Activated CD4-positive, alpha-beta T cell treated with anti-CD3 and anti-CD28 coated beads, Interleukin-2, amount 10 ng/mL, durations not matched to agents 24 days and 14 days (primary cell): ENCODE measurements around the gene KCTD11. TPM values are rescaled to one million over a fixed set of nuclear protein-coding genes. Genes with fewer than 3 reads are reported as not detected.
"Not testable (repeated sequence)": the region's sequence is repeated elsewhere in the genome, so short reads cannot be mapped to it uniquely, and the experiment has no call there.

Experiments
- DNase-seq: peaks from one replicate; pipeline ENCODE4 v3.0.0; 2022
- H3K27ac Mint-ChIP-seq: one replicate; pipeline ENCODE4 v1.8.0; 2022; ENCODE audit warnings: mild to moderate bottlenecking, mixed read lengths
- H3K27me3 Mint-ChIP-seq: one replicate; pipeline ENCODE4 v1.8.0; 2022; ENCODE audit warnings: mixed read lengths
- H3K36me3 Mint-ChIP-seq: one replicate; pipeline ENCODE4 v1.8.0; 2022; ENCODE audit warnings: low read depth, mild to moderate bottlenecking, mixed read lengths
- H3K4me1 Mint-ChIP-seq: one replicate; pipeline ENCODE4 v1.8.0; 2021; ENCODE audit warnings: mixed read lengths
- H3K4me3 Mint-ChIP-seq: one replicate; pipeline ENCODE4 v1.8.0; 2022; ENCODE audit warnings: mild to moderate bottlenecking, moderate library complexity, mixed read lengths
- H3K9me3 Mint-ChIP-seq: one replicate; pipeline ENCODE4 v1.8.0; 2021; ENCODE audit warnings: mixed read lengths
- intact Hi-C: fragments of 100-400 bp; cut with micrococcal nuclease; formaldehyde crosslinking; loops from one replicate; pipeline ENCODE4 v1.15.1; 2023
- total RNA-seq: library from RNA; stranded (reverse); gene quantifications from 2 replicates; pipeline ENCODE4 v1.2.3, GENCODE V29; 2022

KCTD11 gene
- total RNA-seq, 1 donor from 2014 or later: 7.6 TPM

DNA sequence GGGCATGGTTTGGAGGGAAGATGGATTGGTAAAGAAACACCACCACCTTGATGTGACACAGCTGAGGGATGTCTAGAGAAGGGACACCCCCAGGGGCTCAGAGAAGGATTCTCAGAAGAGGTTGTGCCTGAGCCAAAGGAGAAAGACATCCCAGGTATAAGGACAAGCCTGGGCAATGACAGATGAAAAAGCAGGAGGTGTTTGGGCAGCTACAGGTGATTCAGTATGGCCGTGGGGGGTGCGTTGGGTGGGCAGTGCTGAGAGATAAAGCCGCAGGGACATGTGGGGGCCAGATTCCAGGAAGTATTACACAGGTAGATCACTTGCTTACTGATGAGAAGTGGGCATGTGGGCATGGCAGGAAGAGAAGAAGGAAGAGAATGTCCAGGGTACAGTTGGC, 9.9 kb downstream of the KCTD11 start:
- intact Hi-C loops: no loop called here
- Mint-ChIP-seq H3K9me3 (no peaks in the 10 kb centered on the region), H3K4me1 (peaks cover 2% of the 10 kb centered on the region), H3K4me3 (no peak overlapping the region), H3K27ac (no peak overlapping the region), H3K27me3 (no peaks in the 10 kb centered on the region), H3K36me3 (no peaks in the 10 kb centered on the region)
- no peak for DNase-seq

DNA sequence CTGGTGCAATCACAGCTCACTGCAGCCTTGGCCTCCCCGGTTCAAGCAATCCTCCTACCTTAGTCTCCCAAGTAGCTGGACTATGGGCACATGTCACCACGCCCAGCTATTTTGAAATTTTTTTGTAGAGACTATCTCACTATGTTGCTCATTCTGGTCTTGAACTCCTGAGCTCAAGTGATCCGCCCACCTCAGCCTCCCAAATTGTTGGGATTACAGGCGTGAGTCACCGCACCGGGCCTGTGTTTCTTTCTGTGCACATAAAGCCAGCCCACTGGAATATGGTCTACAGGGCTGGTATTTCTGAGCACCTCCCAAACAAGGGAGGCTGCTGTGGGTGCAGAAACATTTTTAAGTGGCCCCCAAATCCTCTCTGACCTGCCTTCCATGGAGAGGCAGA, 11.3 kb downstream of the KCTD11 start:
- no peak for DNase-seq
- H3K4me3 Mint-ChIP-seq: no peak overlapping the region
- H3K27ac Mint-ChIP-seq: no peak overlapping the region
- H3K36me3 Mint-ChIP-seq: no peaks in the 10 kb centered on the region
- intact Hi-C loops: no loop called here
- peaks cover 2% of the 10 kb centered on the region for H3K27me3 Mint-ChIP-seq
- H3K4me1 Mint-ChIP-seq: peaks cover 2% of the 10 kb centered on the region
- H3K9me3 Mint-ChIP-seq: no peaks in the 10 kb centered on the region

DNA sequence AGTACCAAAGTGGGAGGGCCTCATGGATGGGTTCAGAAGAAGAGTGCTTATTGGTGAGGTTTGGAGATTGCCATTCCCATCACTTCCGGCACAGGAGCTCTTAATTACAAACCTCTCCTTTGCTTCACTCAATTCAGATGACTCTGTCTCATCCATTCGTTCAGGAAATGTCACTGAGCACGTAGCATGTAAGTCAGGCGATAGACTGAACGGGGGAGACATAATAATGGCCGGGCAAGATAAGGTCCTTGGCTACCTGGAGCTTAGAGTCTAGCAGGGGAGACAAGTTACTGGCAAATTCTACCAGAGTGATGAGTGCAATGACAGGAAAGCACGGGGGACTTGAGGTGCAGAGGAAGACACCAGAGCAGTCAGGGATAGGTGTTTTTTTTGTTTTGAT, 14.0 kb downstream of the KCTD11 start:
- H3K9me3 Mint-ChIP-seq, H3K27ac Mint-ChIP-seq, DNase-seq, H3K4me3 Mint-ChIP-seq, intact Hi-C loops, H3K4me1 Mint-ChIP-seq, H3K36me3 Mint-ChIP-seq: not testable (repeated sequence)
- H3K27me3 Mint-ChIP-seq: peaks cover 10% of the 10 kb centered on the region

DNA sequence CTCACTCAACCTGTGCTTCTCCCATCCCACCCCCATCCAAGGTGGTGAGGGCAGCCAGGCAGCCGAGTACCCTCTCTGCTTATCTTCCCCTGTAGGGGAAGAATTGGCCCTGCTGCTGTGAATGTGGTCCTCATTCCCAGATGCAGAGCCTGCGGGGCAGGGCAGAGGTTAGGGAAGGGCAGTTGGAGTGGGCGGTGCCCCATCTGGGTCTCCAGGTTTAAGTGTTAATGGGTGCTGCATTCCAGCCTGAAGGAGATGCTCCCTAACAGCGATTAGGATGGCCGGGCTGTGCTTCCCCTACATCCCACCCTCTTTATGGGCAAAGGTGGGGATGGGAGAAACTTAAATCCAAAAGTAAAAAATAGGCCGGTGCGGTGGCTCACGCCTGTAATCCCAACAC, 15.1 kb downstream of the KCTD11 start:
- Mint-ChIP-seq H3K9me3 (no peaks in the 10 kb centered on the region), H3K27me3 (peaks cover 12% of the 10 kb centered on the region), H3K27ac (no peak overlapping the region), H3K4me3 (no peak overlapping the region), H3K36me3 (no peaks in the 10 kb centered on the region), H3K4me1 (peaks cover under 1% of the 10 kb centered on the region)
- DNase-seq: peak; percentile 49
- intact Hi-C loops: no loop called here

DNA sequence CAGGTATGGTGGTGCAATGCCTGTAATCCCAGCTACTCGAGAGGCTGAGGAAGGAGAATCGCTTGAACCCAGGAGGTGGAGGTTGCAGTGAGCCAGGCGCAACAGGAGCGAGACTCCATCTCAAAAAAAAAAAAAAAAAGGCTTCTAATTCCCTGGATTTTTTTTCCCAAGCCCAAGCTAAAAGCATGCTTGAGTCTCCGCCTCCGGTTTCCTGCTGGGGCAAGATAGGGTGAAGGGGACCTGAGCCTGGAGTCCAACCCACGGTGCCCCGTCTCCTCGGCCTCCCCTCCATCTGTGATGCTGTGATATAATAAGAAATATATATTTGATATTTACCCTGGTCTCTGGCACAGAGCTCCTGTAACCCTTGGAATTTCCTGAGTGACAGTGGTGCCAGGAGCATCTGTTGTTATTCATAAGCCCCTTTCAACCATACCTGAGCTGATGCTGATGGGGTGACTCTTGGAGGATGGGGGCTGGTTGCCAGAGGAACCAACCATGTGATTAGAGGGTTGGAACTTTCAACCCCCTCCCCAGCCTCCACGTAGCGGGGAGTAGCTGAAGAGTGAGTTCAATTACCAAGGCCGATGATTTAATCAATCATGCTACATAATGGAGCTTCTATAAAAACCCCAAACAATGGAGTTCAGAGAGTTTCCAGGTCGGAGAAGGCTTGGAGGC, 16.1 kb downstream of the KCTD11 start:
- Mint-ChIP-seq H3K4me1 (no peaks in the 10 kb centered on the region), H3K4me3 (no peak overlapping the region), H3K27ac (no peak overlapping the region), H3K27me3 (peaks cover 12% of the 10 kb centered on the region), H3K36me3 (no peaks in the 10 kb centered on the region), H3K9me3 (no peaks in the 10 kb centered on the region)
- no peak for DNase-seq
- intact Hi-C loops: no loop called here

DNA sequence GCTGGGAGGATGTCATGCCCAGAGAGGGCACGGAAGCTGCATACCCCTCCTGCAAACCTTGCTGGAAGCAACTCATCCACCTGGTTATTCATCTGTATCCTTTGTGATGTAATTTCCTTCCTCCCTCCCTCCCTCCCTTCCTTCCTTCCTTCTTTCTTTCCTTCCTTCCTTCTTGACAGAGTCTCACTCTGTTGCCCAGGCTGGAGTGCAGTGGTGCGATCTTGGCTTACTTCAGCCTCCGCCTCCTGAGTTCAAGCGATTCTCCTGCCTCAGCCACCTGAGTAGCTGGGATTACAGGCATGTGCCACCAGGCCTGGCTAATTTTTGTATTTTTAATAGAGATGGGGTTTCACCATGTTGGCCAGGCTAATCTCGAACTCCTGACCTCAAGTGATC, 16.6 kb downstream of the KCTD11 start:
- H3K36me3 Mint-ChIP-seq, H3K4me1 Mint-ChIP-seq, H3K4me3 Mint-ChIP-seq, intact Hi-C loops, H3K27ac Mint-ChIP-seq, H3K9me3 Mint-ChIP-seq, DNase-seq: not testable (repeated sequence)
- peaks cover 12% of the 10 kb centered on the region for H3K27me3 Mint-ChIP-seq

DNA sequence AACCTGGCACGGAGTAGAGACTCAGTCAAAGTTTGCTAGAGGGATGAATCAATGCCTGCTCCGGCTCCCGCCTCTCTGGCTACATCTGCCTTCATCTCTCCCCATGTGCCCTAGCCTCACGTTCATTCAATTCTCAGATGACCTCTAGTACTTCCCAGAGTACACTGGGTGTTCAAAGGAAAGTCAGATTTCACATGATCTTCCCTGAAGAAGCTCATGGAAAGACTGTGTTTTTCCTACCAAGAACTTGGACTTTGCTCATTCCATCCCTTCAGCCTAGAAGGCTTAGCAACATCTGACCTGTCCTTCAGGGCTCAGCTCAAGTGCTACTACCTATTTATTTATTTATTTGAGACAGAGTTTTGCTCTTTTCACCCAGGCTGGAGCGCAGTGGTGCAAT, 17.9 kb downstream of the KCTD11 start:
- intact Hi-C loops: no loop called here
- Mint-ChIP-seq H3K4me1 (no peaks in the 10 kb centered on the region), H3K36me3 (no peaks in the 10 kb centered on the region), H3K9me3 (no peaks in the 10 kb centered on the region), H3K4me3 (no peak overlapping the region), H3K27ac (no peak overlapping the region), H3K27me3 (peaks cover 14% of the 10 kb centered on the region)
- DNase-seq: no peak

DNA sequence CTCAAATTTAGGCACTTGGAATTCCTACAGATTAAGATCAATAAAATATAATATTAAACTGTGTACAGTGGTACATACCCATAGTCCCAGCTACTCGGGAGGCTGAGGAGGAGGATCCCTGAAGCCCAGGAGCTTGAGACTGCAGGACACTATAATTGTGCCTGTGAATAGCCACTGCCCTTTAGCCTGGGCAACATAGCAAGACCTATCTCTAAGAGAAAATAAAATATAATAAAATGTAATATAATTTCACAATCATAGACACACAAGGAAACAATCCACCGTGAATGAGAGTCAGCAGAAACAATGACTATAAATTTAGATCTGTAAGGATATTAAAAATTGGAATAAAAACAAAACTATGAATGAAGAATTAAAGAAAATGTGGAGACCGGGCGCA, 18.9 kb downstream of the KCTD11 start:
- intact Hi-C loops: no loop called here
- Mint-ChIP-seq H3K9me3 (no peaks in the 10 kb centered on the region), H3K36me3 (no peaks in the 10 kb centered on the region), H3K4me1 (no peaks in the 10 kb centered on the region), H3K27ac (no peak overlapping the region), H3K4me3 (no peak overlapping the region), H3K27me3 (peaks cover 14% of the 10 kb centered on the region)
- no peak for DNase-seq

DNA sequence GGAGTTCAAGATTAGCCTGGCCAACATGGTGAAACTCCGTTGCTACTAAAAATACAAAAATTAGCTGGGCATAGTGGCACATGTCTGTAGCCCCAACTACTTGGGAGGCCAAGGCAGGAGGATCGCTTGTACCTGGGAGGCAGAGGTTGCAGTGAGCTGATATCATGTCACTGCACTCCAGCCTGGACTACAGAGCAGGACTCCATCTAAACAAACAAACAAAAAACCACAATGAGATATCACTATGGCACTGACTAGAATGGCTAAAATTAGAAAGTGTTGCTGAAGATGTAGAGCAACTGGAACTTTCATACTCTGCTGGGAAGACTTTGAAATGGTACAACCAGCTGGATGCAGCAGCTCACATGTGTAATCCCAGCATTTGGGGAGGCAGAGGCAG, 22.4 kb downstream of the KCTD11 start:
- no peak overlapping the region for H3K4me3 Mint-ChIP-seq
- DNase-seq: no peak
- no peaks in the 10 kb centered on the region for H3K4me1 Mint-ChIP-seq
- peaks cover 5% of the 10 kb centered on the region for H3K9me3 Mint-ChIP-seq
- intact Hi-C loops: no loop called here
- peaks cover 21% of the 10 kb centered on the region for H3K27me3 Mint-ChIP-seq
- no peak overlapping the region for H3K27ac Mint-ChIP-seq
- no peaks in the 10 kb centered on the region for H3K36me3 Mint-ChIP-seq

DNA sequence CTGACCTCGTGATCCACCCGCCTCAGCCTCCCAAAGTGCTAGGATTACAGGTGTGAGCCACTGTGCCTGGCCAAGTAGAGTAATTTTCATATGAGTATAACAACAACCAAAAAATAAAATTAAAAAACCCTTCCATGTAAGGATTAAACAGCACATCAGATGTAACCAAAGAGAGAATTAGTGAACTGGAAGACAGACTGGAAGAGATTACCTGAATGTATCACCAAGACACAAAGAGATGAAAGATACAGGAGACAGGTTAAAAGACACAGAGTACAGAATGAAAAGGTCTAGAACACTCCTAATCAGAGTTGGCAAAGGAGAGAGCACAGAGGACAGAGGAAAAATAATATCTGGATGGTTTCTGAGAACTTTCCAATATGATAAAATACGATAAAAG, 27.2 kb downstream of the KCTD11 start:
- Mint-ChIP-seq H3K27me3 (peaks cover 42% of the 10 kb centered on the region), H3K4me1 (no peaks in the 10 kb centered on the region), H3K4me3 (no peak overlapping the region), H3K9me3 (peaks cover 9% of the 10 kb centered on the region), H3K36me3 (no peaks in the 10 kb centered on the region), H3K27ac (no peak overlapping the region)
- intact Hi-C loops: no loop called here
- DNase-seq: no peak

DNA sequence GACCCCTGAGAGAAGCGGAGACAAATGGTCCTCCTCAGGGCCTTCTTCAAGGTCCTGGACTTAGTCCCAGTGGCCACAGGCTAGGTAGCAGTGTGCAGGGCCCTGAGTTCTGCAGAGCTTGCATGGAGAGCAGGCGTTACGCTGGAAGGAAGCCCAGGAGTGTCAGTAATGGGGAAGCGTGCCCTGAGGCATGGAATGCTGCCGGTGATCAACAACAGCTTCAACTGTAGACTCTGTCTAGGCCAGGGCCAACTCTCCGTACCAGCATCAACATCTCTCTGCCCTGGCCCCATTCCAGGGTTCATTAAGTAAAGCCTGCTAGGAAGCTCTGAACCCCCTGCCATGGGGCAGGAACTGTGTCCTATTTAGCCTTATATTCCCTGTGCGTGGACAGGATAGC, 28.4 kb downstream of the KCTD11 start:
- intact Hi-C loops: no loop called here
- Mint-ChIP-seq H3K4me1 (peaks cover 4% of the 10 kb centered on the region), H3K9me3 (peaks cover 9% of the 10 kb centered on the region), H3K27me3 (peaks cover 40% of the 10 kb centered on the region), H3K27ac (no peak overlapping the region), H3K36me3 (no peaks in the 10 kb centered on the region), H3K4me3 (no peak overlapping the region)
- DNase-seq: no peak

DNA sequence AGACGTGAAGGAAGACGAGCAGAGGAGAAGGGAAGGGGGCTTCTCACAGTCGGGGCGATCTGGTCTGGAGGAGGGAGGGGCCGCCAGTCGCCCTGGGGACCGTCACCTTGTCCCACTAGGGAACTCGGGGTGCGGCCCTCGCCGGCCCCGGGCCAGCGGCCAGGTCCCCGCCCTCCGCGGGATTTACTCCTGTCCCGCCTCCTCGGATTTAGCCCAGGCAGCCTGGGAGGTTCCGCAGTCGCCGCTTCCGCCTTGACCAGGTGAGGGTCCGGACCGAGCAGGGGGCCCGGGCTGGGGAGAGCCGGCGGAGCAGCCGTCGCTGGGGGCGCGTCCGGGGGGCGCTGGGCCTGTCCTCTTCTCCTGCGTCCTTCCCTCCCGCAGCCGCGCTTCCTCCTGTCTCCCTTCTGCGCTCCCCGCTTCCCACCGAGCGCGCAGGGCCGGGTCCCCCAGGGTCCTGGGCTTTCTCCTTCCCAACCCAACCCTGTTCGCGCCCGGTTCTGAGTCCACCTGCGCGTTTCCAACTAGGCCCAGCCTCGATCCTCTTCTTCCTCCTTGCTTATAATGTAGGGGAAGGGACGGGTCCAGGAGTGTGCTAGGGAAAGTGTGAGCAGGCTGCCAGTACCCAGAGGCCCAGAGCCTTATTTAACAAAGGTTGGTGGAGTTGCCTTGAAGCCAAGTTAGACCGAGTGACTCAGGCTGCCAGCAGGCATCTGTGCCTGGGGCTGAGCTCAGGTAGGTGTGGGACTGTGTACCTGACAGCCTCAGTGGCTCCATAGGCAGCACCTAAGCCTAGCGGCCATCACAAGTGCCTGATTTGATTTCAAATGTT, 29.1 kb downstream of the KCTD11 start, which contains the start of gene TNK1:
TSS of gene TNK1 (plus strand) at position 235 of the 829 bp plus-strand sequence. CDS start 1,838 bp downstream, outside the sequence.
- intact Hi-C loops: no loop called here
- no peak within 1 kb of the TSS for H3K4me3 Mint-ChIP-seq
- H3K27me3 Mint-ChIP-seq: peaks cover 40% of the 10 kb centered on the region
- no peak for DNase-seq
- H3K27ac Mint-ChIP-seq: no peak within 1 kb of the TSS
- no peaks in the 10 kb centered on the region for H3K36me3 Mint-ChIP-seq
- H3K4me1 Mint-ChIP-seq: peaks cover 4% of the 10 kb centered on the region
- peaks cover 9% of the 10 kb centered on the region for H3K9me3 Mint-ChIP-seq

DNA sequence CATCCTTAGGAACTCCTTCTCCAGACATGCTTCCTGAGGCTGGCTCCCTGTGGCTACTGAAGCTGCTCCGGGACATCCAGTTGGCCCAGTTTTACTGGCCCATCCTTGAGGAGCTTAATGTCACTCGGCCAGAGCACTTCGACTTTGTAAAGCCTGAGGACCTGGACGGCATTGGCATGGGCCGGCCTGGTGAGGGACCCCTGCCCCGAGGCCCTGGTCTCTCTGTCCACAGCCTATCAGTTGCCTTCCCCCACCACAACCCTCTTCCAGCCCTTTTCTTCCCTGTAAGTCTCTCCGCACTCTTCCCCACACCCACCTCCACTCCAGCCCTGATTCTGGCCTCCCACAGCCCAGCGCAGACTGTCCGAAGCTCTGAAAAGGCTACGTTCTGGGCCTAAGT, 30.9 kb downstream of the KCTD11 start:
- intact Hi-C loops: no loop called here
- Mint-ChIP-seq H3K4me3 (peak overlapping the region; percentile 15), H3K9me3 (peaks cover 9% of the 10 kb centered on the region), H3K4me1 (peaks cover 4% of the 10 kb centered on the region), H3K27ac (no peak overlapping the region), H3K27me3 (peaks cover 33% of the 10 kb centered on the region), H3K36me3 (no peaks in the 10 kb centered on the region)
- no peak for DNase-seq

DNA sequence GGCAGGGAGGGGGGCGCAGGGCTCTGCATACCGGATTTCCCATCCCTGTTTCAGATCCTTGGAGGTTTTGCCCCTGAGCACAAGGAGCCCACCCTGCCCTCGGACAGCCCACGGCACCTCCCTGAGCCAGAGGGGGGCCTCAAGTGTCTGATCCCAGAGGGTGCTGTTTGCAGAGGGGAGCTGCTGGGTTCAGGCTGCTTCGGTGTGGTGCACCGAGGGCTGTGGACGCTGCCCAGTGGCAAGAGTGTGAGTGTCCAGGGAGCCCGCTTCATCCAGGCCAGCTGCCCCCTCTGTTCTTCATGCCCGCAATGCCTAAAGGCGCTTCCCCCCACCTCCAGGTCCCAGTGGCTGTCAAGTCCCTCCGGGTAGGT, 31.4 kb downstream of the KCTD11 start:
- Mint-ChIP-seq H3K36me3 (peaks cover 1% of the 10 kb centered on the region), H3K4me3 (peak overlapping the region; percentile 77), H3K27ac (no peak overlapping the region), H3K4me1 (peaks cover 4% of the 10 kb centered on the region), H3K9me3 (peaks cover 9% of the 10 kb centered on the region), H3K27me3 (peaks cover 33% of the 10 kb centered on the region)
- DNase-seq: no peak
- intact Hi-C loops: no loop called here
